ENCODE measurements around the gene USP30.

DNA sequence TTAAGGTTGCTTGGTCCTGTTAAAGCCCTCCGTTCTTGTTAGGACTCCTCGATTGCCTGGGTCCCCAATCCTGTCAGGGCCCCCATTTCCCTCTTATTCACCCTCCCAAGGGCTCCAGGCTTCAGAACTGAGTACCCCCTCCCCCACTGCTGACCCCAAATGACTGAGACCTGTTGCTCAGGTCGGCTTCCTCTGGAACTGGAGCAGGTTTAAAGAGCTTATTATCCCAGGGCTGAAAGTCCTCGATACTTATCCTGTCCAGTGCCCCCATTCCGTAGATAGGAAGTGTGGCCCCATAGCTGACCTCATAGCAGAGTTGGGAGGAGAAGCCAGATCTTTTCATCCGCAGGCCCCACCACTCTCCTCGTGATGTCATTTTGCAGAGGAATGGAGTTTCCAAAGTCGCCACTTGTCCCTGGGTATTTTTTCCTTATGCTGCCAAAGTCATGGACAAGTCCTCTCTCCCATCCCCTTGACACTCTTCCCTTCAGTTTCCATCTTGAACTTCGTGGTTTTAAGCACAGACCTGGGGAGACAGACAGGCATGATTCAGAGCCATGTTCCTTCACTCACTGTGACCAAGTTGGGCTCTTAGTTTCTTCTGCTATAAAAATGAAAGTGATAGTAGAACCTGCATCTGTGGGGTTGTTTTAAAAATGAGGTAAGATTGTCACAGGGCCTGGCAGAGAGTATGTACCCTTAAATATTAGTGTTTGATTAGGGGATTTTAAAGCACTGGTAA is 1.2 kb downstream of the USP30 start:
- TF ChIP-seq, protein P1, sequence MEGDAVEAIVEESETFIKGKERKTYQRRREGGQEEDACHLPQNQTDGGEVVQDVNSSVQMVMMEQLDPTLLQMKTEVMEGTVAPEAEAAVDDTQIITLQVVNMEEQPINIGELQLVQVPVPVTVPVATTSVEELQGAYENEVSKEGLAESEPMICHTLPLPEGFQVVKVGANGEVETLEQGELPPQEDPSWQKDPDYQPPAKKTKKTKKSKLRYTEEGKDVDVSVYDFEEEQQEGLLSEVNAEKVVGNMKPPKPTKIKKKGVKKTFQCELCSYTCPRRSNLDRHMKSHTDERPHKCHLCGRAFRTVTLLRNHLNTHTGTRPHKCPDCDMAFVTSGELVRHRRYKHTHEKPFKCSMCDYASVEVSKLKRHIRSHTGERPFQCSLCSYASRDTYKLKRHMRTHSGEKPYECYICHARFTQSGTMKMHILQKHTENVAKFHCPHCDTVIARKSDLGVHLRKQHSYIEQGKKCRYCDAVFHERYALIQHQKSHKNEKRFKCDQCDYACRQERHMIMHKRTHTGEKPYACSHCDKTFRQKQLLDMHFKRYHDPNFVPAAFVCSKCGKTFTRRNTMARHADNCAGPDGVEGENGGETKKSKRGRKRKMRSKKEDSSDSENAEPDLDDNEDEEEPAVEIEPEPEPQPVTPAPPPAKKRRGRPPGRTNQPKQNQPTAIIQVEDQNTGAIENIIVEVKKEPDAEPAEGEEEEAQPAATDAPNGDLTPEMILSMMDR (IDR thresholded peaks at IDR 0.05) = no peak
- TF ChIP-seq POLR2A (IDR thresholded peaks at IDR 0.05) = no peak
